ENCODE results near the gene RFC2. TPM values are rescaled to one million over a fixed set of nuclear protein-coding genes. Genes with fewer than 3 reads are reported as not detected.
A peak's percentile ranks its signal among the peaks of the same experiment; 100 is the strongest.

RFC2 gene
- total RNA-seq, 2 donors from 2014 or later, result 15.6 to 21.9 TPM

DNA sequence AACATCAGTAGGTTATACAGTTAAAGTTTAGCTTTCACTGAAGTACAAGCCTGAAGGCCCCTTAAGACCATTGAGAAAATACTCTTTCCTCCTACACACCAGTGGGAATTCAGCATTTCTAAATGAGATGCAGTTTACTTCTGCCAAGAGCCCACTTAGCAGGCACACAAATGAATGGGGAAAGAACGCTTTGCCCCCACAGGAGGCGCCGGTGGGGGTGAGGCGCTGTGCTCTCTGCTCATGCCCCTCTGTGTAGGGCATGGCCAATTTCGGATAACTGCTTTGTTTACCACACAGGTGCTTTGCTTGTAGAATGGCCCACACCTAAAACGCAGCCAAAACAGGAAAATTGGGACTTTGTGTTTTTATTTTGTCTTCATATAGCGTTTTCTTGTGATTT lies 60.3 kb downstream of the RFC2 start:
- H3K4me1 ChIP-seq (replicated peaks), result no peaks in the 10 kb centered on the region
- DNase-seq (ENCODE audit: low spot score), result no peak
- H3K27ac ChIP-seq, result no peak overlapping the region
- intact Hi-C loops (cut with DNase I), result no loop called here
- no peaks in the 10 kb centered on the region for H3K27me3 ChIP-seq (replicated peaks; ENCODE audit: insufficient read depth)
- H3K4me3 ChIP-seq, result no peak overlapping the region
- TF ChIP-seq POLR2A (IDR thresholded peaks at IDR 0.05) (no peak), POLR2AphosphoS5 (IDR thresholded peaks at IDR 0.05) (no peak)
- TF ChIP-seq, protein P1, sequence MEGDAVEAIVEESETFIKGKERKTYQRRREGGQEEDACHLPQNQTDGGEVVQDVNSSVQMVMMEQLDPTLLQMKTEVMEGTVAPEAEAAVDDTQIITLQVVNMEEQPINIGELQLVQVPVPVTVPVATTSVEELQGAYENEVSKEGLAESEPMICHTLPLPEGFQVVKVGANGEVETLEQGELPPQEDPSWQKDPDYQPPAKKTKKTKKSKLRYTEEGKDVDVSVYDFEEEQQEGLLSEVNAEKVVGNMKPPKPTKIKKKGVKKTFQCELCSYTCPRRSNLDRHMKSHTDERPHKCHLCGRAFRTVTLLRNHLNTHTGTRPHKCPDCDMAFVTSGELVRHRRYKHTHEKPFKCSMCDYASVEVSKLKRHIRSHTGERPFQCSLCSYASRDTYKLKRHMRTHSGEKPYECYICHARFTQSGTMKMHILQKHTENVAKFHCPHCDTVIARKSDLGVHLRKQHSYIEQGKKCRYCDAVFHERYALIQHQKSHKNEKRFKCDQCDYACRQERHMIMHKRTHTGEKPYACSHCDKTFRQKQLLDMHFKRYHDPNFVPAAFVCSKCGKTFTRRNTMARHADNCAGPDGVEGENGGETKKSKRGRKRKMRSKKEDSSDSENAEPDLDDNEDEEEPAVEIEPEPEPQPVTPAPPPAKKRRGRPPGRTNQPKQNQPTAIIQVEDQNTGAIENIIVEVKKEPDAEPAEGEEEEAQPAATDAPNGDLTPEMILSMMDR (IDR thresholded peaks at IDR 0.05), result no peak
- peaks cover 8 to 20% of the 10 kb centered on the region in 2 donors for H3K36me3 ChIP-seq
- 92% methylated on average over 7 of the region's 7 CpGs for WGBS
- no peaks in the 10 kb centered on the region for H3K9me3 ChIP-seq

DNA sequence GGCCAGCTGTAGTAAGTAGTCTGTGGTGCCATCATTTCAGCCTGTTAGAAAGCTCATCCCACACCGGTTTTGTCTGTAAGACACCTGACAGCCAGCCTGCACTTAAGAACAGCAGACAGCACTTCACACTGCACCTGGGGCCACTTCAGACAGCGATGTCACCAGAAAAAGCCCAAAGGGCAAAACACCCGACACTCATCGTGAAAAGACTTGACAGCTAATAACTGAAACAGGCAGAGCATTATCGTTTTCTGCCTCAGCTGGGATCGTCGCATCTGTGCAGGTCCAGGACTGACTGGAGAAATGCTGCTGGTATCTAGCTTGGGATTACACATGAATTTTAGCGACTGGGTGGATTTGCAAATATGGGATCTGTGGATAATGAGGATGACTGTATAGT lies 61.1 kb downstream of the RFC2 start:
- Histone ChIP-seq H3K27ac (no peak overlapping the region), H3K36me3 (peaks cover 8 to 20% of the 10 kb centered on the region in 2 donors), H3K9me3 (no peaks in the 10 kb centered on the region), H3K4me3 (no peak overlapping the region), H3K4me1 (replicated peaks) (peaks cover 7% of the 10 kb centered on the region), H3K27me3 (replicated peaks; ENCODE audit: insufficient read depth) (no peaks in the 10 kb centered on the region)
- 79% methylated on average over 8 of the region's 8 CpGs for WGBS
- TF ChIP-seq, protein P1 (IDR thresholded peaks at IDR 0.05), result no peak
- no peak for DNase-seq (ENCODE audit: low spot score)
- intact Hi-C loops (cut with DNase I), result no loop called here

DNA sequence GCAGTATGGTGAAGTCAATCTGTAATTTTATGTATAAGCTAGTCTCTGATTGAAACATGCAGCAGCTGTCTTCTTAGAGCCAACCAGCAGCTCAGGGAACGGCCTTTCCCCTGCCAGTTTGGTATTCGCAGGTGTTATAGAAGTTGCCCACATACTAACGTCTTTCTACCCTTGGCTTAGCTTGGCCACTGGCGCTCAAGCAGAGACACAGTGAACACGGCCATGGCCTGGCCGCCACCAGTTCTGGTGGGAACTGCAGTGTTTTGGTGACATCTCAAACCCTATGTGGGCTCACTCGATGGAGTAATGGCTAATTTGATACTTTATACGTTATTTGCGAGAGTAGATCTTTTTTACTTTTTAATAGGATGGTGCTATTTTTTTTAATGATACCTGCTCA lies 63.0 kb downstream of the RFC2 start:
- H3K36me3 ChIP-seq, result peaks cover 8 to 20% of the 10 kb centered on the region in 2 donors
- 88% methylated on average over 9 of the region's 9 CpGs for WGBS
- no peaks in the 10 kb centered on the region for H3K27me3 ChIP-seq (replicated peaks; ENCODE audit: insufficient read depth)
- H3K27ac ChIP-seq, result no peak overlapping the region
- TF ChIP-seq, protein P1 (IDR thresholded peaks at IDR 0.05), result no peak
- TF ChIP-seq POLR2AphosphoS5 (IDR thresholded peaks at IDR 0.05) (no peak), POLR2A (IDR thresholded peaks at IDR 0.05) (no peak)
- peaks cover 13% of the 10 kb centered on the region for H3K4me1 ChIP-seq (replicated peaks)
- no peaks in the 10 kb centered on the region for H3K9me3 ChIP-seq
- intact Hi-C loops (cut with DNase I), result no loop called here
- H3K4me3 ChIP-seq, result no peak overlapping the region
- DNase-seq (ENCODE audit: low spot score), result no peak

DNA sequence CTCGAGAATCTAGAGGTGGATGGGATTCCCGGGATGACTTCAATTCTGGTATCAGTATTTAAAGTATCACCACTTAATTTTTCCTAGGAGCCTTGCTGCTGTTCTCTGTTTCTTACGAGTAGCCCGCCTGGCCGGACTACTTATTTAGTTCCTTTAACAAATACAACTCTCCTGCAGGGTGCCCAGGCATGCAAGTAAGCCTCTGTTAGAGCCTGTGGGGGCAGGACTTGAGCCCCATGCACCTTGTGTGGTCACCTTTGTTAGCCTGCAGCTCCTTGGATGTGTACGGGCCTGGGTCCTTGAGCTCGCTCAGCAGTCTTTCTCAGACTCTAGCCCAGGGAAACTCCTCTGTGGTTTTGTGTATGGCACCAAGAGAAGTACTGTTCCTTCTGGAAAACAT lies 63.9 kb downstream of the RFC2 start:
- DNase-seq (ENCODE audit: low spot score), result no peak
- H3K4me1 ChIP-seq (replicated peaks), result peaks cover 23% of the 10 kb centered on the region
- H3K27ac ChIP-seq, result no peak overlapping the region
- peaks cover 8 to 20% of the 10 kb centered on the region in 2 donors for H3K36me3 ChIP-seq
- no peak overlapping the region for H3K4me3 ChIP-seq
- intact Hi-C loops (cut with DNase I), result no loop called here
- H3K27me3 ChIP-seq (replicated peaks; ENCODE audit: insufficient read depth), result no peaks in the 10 kb centered on the region
- 90% methylated on average over 7 of the region's 7 CpGs for WGBS
- no peaks in the 10 kb centered on the region for H3K9me3 ChIP-seq
- TF ChIP-seq POLR2AphosphoS5 (IDR thresholded peaks at IDR 0.05), result no peak
- no peak for TF ChIP-seq POLR2A (IDR thresholded peaks at IDR 0.05)
- TF ChIP-seq, protein P1 (IDR thresholded peaks at IDR 0.05), result no peak

DNA sequence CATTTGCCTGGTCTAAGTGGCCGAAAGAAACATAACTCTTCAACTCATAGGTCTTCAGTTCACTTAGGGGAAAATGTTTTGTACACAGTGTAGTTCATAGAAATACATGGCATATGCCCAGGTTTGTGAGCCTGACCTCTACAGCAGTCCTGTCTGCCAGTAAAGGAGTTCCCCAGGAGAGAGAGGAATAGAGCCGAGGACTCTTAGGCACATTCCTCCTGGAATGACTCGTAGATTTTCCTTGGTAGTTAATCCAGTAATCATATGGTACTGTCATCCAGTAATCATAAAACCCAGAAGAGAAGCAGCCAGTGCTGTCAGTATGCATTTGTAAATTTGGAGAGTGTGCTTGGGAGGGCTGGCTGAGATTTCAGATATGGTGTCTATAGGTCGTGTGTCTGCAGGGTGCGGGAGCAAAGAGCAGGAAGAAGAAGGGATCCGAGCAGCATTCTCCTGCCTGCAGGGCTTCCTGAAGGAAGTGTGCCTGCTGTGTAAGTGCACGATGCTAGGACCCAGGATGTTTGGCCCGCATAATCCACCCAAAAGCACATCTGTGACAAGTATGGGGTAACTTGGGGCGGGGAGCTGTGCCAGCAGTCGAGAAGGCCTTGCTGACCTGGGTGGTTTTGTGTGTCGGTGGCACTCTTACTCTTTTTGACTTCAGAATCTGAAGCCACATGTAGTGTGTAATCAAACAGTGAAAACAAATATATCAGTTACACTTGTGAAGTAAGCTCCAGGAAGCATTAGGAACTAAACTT lies 66.1 kb downstream of the RFC2 start:
- intact Hi-C loops (cut with DNase I), result no loop called here
- WGBS, result 55% methylated on average over 11 of the region's 11 CpGs
- Histone ChIP-seq H3K4me3 (no peak overlapping the region), H3K9me3 (no peaks in the 10 kb centered on the region), H3K27ac (peak overlapping the region in 1 of 2 donors; percentile 39), H3K27me3 (replicated peaks; ENCODE audit: insufficient read depth) (no peaks in the 10 kb centered on the region), H3K36me3 (peaks cover 8 to 14% of the 10 kb centered on the region in 2 donors), H3K4me1 (replicated peaks) (peaks cover 24% of the 10 kb centered on the region)
- TF ChIP-seq, protein P1 (IDR thresholded peaks at IDR 0.05), result no peak
- TF ChIP-seq POLR2A (IDR thresholded peaks at IDR 0.05), result no peak
- no peak for TF ChIP-seq POLR2AphosphoS5 (IDR thresholded peaks at IDR 0.05)
- no peak for DNase-seq (ENCODE audit: low spot score)

Data from prostate gland (tissue), 2 donors.